ENCODE data around the gene IGFBP2. TPM values are rescaled to one million over a fixed set of nuclear protein-coding genes. Genes with fewer than 3 reads are reported as not detected.

The IGFBP2 gene
- total RNA-seq, 1 experiment from 2014 or later, result 363 TPM

GRCh38 chr2:216700088-216700567 is 66.9 kb downstream of the IGFBP2 start:
- no peak overlapping the region for H3K4ac ChIP-seq (ENCODE audit: low read depth, low read length)
- H2BK20ac ChIP-seq (ENCODE audit: low read depth, low read length, poor library complexity, severe bottlenecking), result no peak overlapping the region
- H3K9me3 Mint-ChIP-seq, result no peaks in the 10 kb centered on the region
- TF ChIP-seq CTCF (conservative IDR thresholded peaks at IDR 0.05), result no peak
- H3K36me3 Mint-ChIP-seq (ENCODE audit: insufficient read depth in 1 of 3, low read depth in 3 of 3), result no peaks in the 10 kb centered on the region
- no peak overlapping the region for H4K8ac ChIP-seq (replicated peaks; ENCODE audit: insufficient read length, low read depth, low read length)
- H3K27me3 Mint-ChIP-seq (ENCODE audit: low read depth), result peaks cover 31% of the 10 kb centered on the region
- H3K4me1 ChIP-seq (ENCODE audit: insufficient read depth, low read length), result no peaks in the 10 kb centered on the region
- H3K23me2 ChIP-seq (ENCODE audit: insufficient read length, low read depth, low read length, poor library complexity, severe bottlenecking), result peaks cover 5% of the 10 kb centered on the region
- H3K23ac ChIP-seq (ENCODE audit: insufficient read length, low read depth, low read length), result no peak overlapping the region
- no peaks in the 10 kb centered on the region for H3K79me2 ChIP-seq (ENCODE audit: insufficient read depth, low read length)
- H3K14ac ChIP-seq (ENCODE audit: insufficient read depth, low read length), result no peak overlapping the region
- no peak overlapping the region for H2BK120ac ChIP-seq (ENCODE audit: low read depth, low read length, poor library complexity, severe bottlenecking)
- no peak overlapping the region for H2BK12ac ChIP-seq (ENCODE audit: insufficient read length, low read depth, low read length)
- H3K79me1 ChIP-seq (ENCODE audit: insufficient read depth, low read depth, low read length, poor library complexity, severe bottlenecking), result no peaks in the 10 kb centered on the region
- no peaks in the 10 kb centered on the region for H4K20me1 ChIP-seq (ENCODE audit: control insufficient read depth, insufficient read depth, insufficient read length)
- no peak overlapping the region for H3K4me2 ChIP-seq (ENCODE audit: insufficient read depth, insufficient read length, low read length)
- H2BK15ac ChIP-seq (ENCODE audit: low read depth, low read length), result no peak overlapping the region
- no peak overlapping the region for H2AFZ ChIP-seq (ENCODE audit: low read length)
- no peak for DNase-seq
- no peaks in the 10 kb centered on the region for H3K9me3 ChIP-seq (ENCODE audit: control insufficient read depth, low read depth, low read length)
- no peak overlapping the region for H3K18ac ChIP-seq (ENCODE audit: insufficient read length, low read depth, low read length)
- no peak overlapping the region for H3K27ac ChIP-seq (ENCODE audit: insufficient read length, low read depth, low read length)
- H3K4me3 Mint-ChIP-seq, result no peak overlapping the region
- H3K4me1 Mint-ChIP-seq, result peaks cover 11 to 20% of the 10 kb centered on the region in 2 experiments
- no peak overlapping the region for H3K9ac ChIP-seq (ENCODE audit: extremely low read depth, insufficient read length, low read length)
- no peaks in the 10 kb centered on the region; the same call in 1 of the 2 replicates for H3K27me3 ChIP-seq (ENCODE audit: insufficient read depth, low read length)
- no peak overlapping the region for H2AK5ac ChIP-seq (ENCODE audit: insufficient read length, low read length)
- WGBS (ENCODE audit: extremely low coverage, insufficient read length, low lambda C conversion rate), result no CpG with 5 or more reads among the region's 7 CpGs
- H4K91ac ChIP-seq (ENCODE audit: insufficient read length, low read depth, low read length), result no peak overlapping the region
- no peak overlapping the region for H2BK5ac ChIP-seq (ENCODE audit: insufficient read length, low read length)
- H4K5ac ChIP-seq (ENCODE audit: insufficient read length, low read depth, low read length), result no peak overlapping the region
- H3K56ac ChIP-seq (ENCODE audit: insufficient read length, low read depth, low read length), result no peak overlapping the region
- no peak overlapping the region for H3T11ph ChIP-seq (ENCODE audit: low read length)
- no peak overlapping the region for H3K27ac Mint-ChIP-seq
